DOHH2 (cell line): ENCODE results near the gene HSD17B14.
"Not testable (repeated sequence)": the region's sequence is repeated elsewhere in the genome, so short reads cannot be mapped to it uniquely, and the experiment has no call there.

ENCODE experiments used
- H3F3A ChIP-seq: fragments of 200-600 bp; sonication (generic), shearing (Covaris generic); 2 replicates; pipeline ENCODE4 v1.6.0; 2016; ENCODE audit warnings: antibody characterized with exemption, mild to moderate bottlenecking; ENCODE audit not compliant: control insufficient read depth, insufficient read depth
- H3K27ac ChIP-seq: fragments of 200-600 bp; sonication (generic); 2 replicates; pipeline ENCODE4 v1.5.1; 2014; ENCODE audit warnings: low read depth, mild to moderate bottlenecking, low read length, moderate library complexity
- H3K27me3 ChIP-seq: fragments of 200-600 bp; sonication (generic); 2 replicates; pipeline ENCODE4 v1.6.1; 2014; ENCODE audit warnings: mild to moderate bottlenecking, low read length, mixed read lengths; ENCODE audit not compliant: control insufficient read depth
- H3K36me3 ChIP-seq: fragments of 200-600 bp; sonication (generic); 2 replicates; pipeline ENCODE4 v1.6.1; 2014; ENCODE audit warnings: mild to moderate bottlenecking, low read length, moderate library complexity, mixed read lengths; ENCODE audit not compliant: control insufficient read depth
- H3K4me1 ChIP-seq: fragments of 200-600 bp; sonication (generic); 2 replicates; pipeline ENCODE4 v1.6.1; 2014; ENCODE audit warnings: mild to moderate bottlenecking, low read length, mixed read lengths; ENCODE audit not compliant: control insufficient read depth
- H3K4me2 ChIP-seq: fragments of 200-600 bp; sonication (generic); 2 replicates; pipeline ENCODE4 v1.6.0; 2014; ENCODE audit warnings: mild to moderate bottlenecking, low read length, moderate library complexity
- H3K4me3 ChIP-seq: fragments of 200-600 bp; sonication (generic); 2 replicates; pipeline ENCODE4 v1.5.1; 2014; ENCODE audit warnings: mild to moderate bottlenecking, low read length, mixed read lengths
- H3K79me2 ChIP-seq: fragments of 200-600 bp; sonication (generic); 2 replicates; pipeline ENCODE4 v1.6.1; 2014; ENCODE audit warnings: mild to moderate bottlenecking, low read length, mixed read lengths; ENCODE audit not compliant: control insufficient read depth
- H3K9me2 ChIP-seq: fragments of 200-600 bp; sonication (generic); replicated peaks from 2 replicates; pipeline ENCODE4 v1.6.1; 2014; ENCODE audit warnings: mild to moderate bottlenecking, low read length, mixed read lengths; ENCODE audit not compliant: control insufficient read depth
- H3K9me3 ChIP-seq: fragments of 200-600 bp; sonication (generic); 2 replicates; pipeline ENCODE4 v1.6.1; 2014; ENCODE audit warnings: antibody characterized with exemption, low read length, mixed read lengths; ENCODE audit not compliant: control insufficient read depth, insufficient read depth
- H4K20me1 ChIP-seq: fragments of 200-600 bp; sonication (generic); 2 replicates; pipeline ENCODE4 v1.6.0; 2014; ENCODE audit warnings: low read depth, mild to moderate bottlenecking, antibody characterized with exemption, low read length, moderate library complexity; ENCODE audit not compliant: control insufficient read depth, insufficient read depth
- EZH2phosphoT487 ChIP-seq: fragments of 200-600 bp; sonication (generic); IDR thresholded peaks from 2 replicates; pipeline ENCODE4 v1.6.1; 2017; ENCODE audit warnings: borderline replicate concordance, mild to moderate bottlenecking, antibody characterized with exemption, low read length, moderate library complexity, mixed read lengths
- TF ChIP-seq, protein P1 (sequence below): fragments of 200-600 bp; sonication (generic); IDR thresholded peaks from one replicate; pipeline ENCODE4 v1.5.1; 2014; ENCODE audit warnings: antibody characterized with exemption, mild to moderate bottlenecking, low read depth, low read length; ENCODE audit not compliant: poor library complexity, severe bottlenecking

The HSD17B14 gene

GRCh38 chr19:48793271-48793670, 43.0 kb downstream of the HSD17B14 start:
- no peak overlapping the region for H3K4me2 ChIP-seq
- H3K79me2 ChIP-seq = no peaks in the 10 kb centered on the region
- no peaks in the 10 kb centered on the region for H3K27me3 ChIP-seq
- H3K9me3 ChIP-seq = no peaks in the 10 kb centered on the region
- H3K27ac ChIP-seq = no peak overlapping the region
- no peaks in the 10 kb centered on the region for H3K9me2 ChIP-seq
- H3K36me3 ChIP-seq = no peaks in the 10 kb centered on the region
- no peaks in the 10 kb centered on the region for H3F3A ChIP-seq
- no peaks in the 10 kb centered on the region for H4K20me1 ChIP-seq
- no peak overlapping the region for H3K4me3 ChIP-seq
- H3K4me1 ChIP-seq = peaks cover 6% of the 10 kb centered on the region
- no peak for TF ChIP-seq EZH2phosphoT487
- TF ChIP-seq, protein P1, sequence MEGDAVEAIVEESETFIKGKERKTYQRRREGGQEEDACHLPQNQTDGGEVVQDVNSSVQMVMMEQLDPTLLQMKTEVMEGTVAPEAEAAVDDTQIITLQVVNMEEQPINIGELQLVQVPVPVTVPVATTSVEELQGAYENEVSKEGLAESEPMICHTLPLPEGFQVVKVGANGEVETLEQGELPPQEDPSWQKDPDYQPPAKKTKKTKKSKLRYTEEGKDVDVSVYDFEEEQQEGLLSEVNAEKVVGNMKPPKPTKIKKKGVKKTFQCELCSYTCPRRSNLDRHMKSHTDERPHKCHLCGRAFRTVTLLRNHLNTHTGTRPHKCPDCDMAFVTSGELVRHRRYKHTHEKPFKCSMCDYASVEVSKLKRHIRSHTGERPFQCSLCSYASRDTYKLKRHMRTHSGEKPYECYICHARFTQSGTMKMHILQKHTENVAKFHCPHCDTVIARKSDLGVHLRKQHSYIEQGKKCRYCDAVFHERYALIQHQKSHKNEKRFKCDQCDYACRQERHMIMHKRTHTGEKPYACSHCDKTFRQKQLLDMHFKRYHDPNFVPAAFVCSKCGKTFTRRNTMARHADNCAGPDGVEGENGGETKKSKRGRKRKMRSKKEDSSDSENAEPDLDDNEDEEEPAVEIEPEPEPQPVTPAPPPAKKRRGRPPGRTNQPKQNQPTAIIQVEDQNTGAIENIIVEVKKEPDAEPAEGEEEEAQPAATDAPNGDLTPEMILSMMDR = no peak

GRCh38 chr19:48787331-48787730, 49.0 kb downstream of the HSD17B14 start:
- not testable (repeated sequence) for H3K79me2 ChIP-seq, H3K27ac ChIP-seq, H3K9me3 ChIP-seq, H3K27me3 ChIP-seq, H3K4me2 ChIP-seq, H3K4me1 ChIP-seq, H3K36me3 ChIP-seq, H4K20me1 ChIP-seq, H3F3A ChIP-seq, H3K9me2 ChIP-seq, H3K4me3 ChIP-seq

- H3K9me3 ChIP-seq, H3K4me2 ChIP-seq, H3K4me3 ChIP-seq, H3K4me1 ChIP-seq, H3K27me3 ChIP-seq, H4K20me1 ChIP-seq, H3K27ac ChIP-seq, H3K79me2 ChIP-seq, H3F3A ChIP-seq, H3K9me2 ChIP-seq, H3K36me3 ChIP-seq: not testable (repeated sequence)
These were observed 49.9 kb downstream of the HSD17B14 start for GRCh38 chr19:48786422-48786821.

- Histone ChIP-seq H3K9me2 (no peaks in the 10 kb centered on the region), H3K4me2 (no peak overlapping the region), H3K27ac (no peak overlapping the region), H3K9me3 (no peaks in the 10 kb centered on the region), H3K36me3 (no peaks in the 10 kb centered on the region), H3K27me3 (no peaks in the 10 kb centered on the region), H3F3A (no peaks in the 10 kb centered on the region), H4K20me1 (no peaks in the 10 kb centered on the region), H3K79me2 (no peaks in the 10 kb centered on the region), H3K4me1 (peaks cover 19% of the 10 kb centered on the region), H3K4me3 (no peak overlapping the region)
- TF ChIP-seq EZH2phosphoT487 = no peak
- TF ChIP-seq, protein P1 = no peak
These were observed 51.8 kb downstream of the HSD17B14 start for GRCh38 chr19:48784527-48784926.
